Left ventricle myocardium inferior (tissue), 1 donor: ENCODE measurements around the gene CNOT8. TPM values are rescaled to one million over a fixed set of nuclear protein-coding genes. Genes with fewer than 3 reads are reported as not detected.
"Not testable (repeated sequence)": the region's sequence is repeated elsewhere in the genome, so short reads cannot be mapped to it uniquely, and the experiment has no call there.

Experiments used
- DNase-seq: peaks from one replicate; pipeline ENCODE4 v3.0.0-alpha.2; 2020
- H3K27ac ChIP-seq: fragments of 200-600 bp; replicated peaks from 2 replicates; pipeline ENCODE4 v1.8.0; 2021
- H3K27me3 ChIP-seq: fragments of 200-600 bp; 2 replicates; pipeline ENCODE4 v1.8.0; 2021; ENCODE audit warnings: low read depth
- H3K36me3 ChIP-seq: fragments of 200-600 bp; 2 replicates; pipeline ENCODE4 v1.8.0; 2021
- H3K4me1 ChIP-seq: fragments of 200-600 bp; 2 replicates; pipeline ENCODE4 v1.8.0; 2021
- H3K4me3 ChIP-seq: fragments of 200-600 bp; 2 replicates; pipeline ENCODE4 v1.8.0; 2021; ENCODE audit warnings: mild to moderate bottlenecking, moderate library complexity
- H3K9me3 ChIP-seq: fragments of 200-600 bp; replicated peaks from 2 replicates; pipeline ENCODE4 v1.8.0; 2021
- intact Hi-C: fragments of 100-400 bp; cut with micrococcal nuclease; formaldehyde crosslinking; loops from one replicate; pipeline ENCODE4 v1.11.0; 2022
- total RNA-seq: library from RNA; stranded (reverse); fragmentation: NEBNext Ultra II Directional; extraction: Animal tissue kit (Norgen Biotek cat#: 25700); gene quantifications from one replicate; pipeline ENCODE4 v1.2.1, GENCODE V29; 2021
- TF ChIP-seq, protein P1 (sequence below): fragments of 200-600 bp; IDR thresholded peaks from 2 replicates; pipeline ENCODE4 v1.8.0; 2021; ENCODE audit warnings: antibody characterized with exemption, mild to moderate bottlenecking, borderline replicate concordance
- donor health status: DM: no; HTN: yes; CAD: no; lungs with severe emphysema.

Gene CNOT8
- total RNA-seq, 1 donor from 2014 or later = 23.3 TPM

DNA sequence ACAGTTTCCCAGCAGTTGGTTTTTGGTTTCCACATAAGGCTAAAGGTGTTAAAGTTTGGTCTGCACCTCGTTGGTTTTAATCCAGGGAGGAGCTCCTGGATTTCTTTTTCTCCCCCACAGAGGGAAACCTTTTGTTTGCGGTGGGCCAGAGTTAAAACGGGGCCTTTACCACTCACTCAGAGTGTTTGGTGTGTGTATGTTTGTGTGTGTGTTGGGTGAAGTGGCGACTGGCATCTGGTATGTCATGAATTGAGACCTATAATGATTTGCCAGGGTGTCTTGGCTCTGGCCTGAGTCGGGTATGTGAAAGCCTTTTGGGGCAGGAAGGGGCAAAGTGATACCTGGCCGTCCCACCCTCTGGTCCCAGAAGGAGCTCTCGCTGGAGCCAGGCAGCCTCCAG is 38.9 kb upstream of the CNOT8 start:
- Histone ChIP-seq H3K4me1 (peaks cover 39% of the 10 kb centered on the region), H3K36me3 (peaks cover 89% of the 10 kb centered on the region), H3K27ac (peak overlapping the region; percentile 21), H3K27me3 (no peaks in the 10 kb centered on the region), H3K4me3 (no peak overlapping the region), H3K9me3 (no peaks in the 10 kb centered on the region)
- no peak for DNase-seq
- TF ChIP-seq, protein P1, sequence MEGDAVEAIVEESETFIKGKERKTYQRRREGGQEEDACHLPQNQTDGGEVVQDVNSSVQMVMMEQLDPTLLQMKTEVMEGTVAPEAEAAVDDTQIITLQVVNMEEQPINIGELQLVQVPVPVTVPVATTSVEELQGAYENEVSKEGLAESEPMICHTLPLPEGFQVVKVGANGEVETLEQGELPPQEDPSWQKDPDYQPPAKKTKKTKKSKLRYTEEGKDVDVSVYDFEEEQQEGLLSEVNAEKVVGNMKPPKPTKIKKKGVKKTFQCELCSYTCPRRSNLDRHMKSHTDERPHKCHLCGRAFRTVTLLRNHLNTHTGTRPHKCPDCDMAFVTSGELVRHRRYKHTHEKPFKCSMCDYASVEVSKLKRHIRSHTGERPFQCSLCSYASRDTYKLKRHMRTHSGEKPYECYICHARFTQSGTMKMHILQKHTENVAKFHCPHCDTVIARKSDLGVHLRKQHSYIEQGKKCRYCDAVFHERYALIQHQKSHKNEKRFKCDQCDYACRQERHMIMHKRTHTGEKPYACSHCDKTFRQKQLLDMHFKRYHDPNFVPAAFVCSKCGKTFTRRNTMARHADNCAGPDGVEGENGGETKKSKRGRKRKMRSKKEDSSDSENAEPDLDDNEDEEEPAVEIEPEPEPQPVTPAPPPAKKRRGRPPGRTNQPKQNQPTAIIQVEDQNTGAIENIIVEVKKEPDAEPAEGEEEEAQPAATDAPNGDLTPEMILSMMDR = no peak
- intact Hi-C loops = no loop called here

DNA sequence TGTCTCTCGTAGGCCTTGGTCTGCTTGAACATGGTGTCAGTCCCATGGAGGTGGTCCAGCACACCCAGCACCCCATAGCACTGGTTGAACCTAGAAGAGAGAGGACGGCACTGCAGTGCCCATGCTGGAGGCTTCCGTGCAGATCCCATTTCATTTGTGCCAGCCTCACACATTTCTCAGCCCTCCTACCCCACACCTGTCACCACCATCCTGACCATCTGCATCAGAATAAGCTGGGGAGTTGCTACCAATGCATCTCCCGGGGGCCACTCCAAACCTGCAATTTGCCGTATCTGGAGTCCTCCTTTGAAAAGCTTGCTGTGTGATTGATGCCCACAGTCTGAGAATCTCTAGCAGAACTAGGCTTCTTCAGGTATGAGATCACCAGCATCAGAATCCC is 38.0 kb upstream of the CNOT8 start:
- no peaks in the 10 kb centered on the region for H3K27me3 ChIP-seq
- no peak for DNase-seq
- H3K36me3 ChIP-seq = peaks cover 84% of the 10 kb centered on the region
- H3K4me3 ChIP-seq = no peak overlapping the region
- TF ChIP-seq, protein P1 = no peak
- no peak overlapping the region for H3K27ac ChIP-seq
- H3K4me1 ChIP-seq = peaks cover 39% of the 10 kb centered on the region
- intact Hi-C loops = no loop called here
- no peaks in the 10 kb centered on the region for H3K9me3 ChIP-seq

DNA sequence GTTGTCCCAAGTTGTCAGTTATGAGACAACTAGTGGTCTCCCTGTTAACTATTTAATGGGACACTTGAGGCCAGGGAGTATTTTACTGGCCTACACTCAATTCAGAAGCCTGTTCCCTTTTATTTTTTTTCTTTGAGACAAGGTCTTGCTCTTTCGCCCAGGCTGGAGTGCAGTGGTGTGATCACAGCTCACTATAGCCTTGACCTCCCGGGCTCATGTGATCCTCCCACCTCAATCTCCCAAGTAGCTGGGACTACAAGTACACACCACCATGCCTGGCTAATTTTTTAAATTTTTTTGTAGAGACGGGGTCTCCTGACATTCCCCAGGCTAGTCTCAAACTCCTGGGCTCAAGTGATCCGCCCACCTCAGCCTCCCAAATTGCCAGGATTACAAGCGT is 35.5 kb upstream of the CNOT8 start:
- H3K4me3 ChIP-seq, H3K27me3 ChIP-seq, intact Hi-C loops, DNase-seq, H3K27ac ChIP-seq, H3K9me3 ChIP-seq: not testable (repeated sequence)
- peaks cover 27% of the 10 kb centered on the region for H3K4me1 ChIP-seq
- H3K36me3 ChIP-seq = peaks cover 81% of the 10 kb centered on the region

DNA sequence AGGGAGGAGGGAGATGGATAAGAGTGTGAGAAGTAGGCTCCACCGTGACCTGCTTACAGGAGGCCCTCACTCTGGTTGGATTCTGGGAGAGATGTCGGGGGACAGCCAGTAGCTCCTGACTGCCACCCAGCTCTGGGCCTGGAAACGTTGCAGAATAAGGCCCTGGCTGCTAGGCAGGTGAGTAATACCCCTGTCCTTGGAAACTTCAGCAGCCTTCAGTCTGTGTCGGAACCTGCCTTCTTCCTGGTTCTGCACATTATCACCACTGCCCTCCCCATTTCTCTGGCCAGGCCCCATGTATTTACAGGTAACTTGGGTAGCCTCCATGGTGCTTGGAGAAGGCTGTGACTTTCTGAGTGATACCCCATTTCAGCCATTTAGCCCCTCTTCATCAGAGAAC is 34.8 kb upstream of the CNOT8 start:
- Histone ChIP-seq H3K36me3 (peaks cover 84% of the 10 kb centered on the region), H3K27ac (no peak overlapping the region), H3K4me1 (peaks cover 21% of the 10 kb centered on the region), H3K27me3 (no peaks in the 10 kb centered on the region), H3K4me3 (no peak overlapping the region), H3K9me3 (no peaks in the 10 kb centered on the region)
- no peak for DNase-seq
- intact Hi-C loops = no loop called here
- TF ChIP-seq, protein P1 = no peak

DNA sequence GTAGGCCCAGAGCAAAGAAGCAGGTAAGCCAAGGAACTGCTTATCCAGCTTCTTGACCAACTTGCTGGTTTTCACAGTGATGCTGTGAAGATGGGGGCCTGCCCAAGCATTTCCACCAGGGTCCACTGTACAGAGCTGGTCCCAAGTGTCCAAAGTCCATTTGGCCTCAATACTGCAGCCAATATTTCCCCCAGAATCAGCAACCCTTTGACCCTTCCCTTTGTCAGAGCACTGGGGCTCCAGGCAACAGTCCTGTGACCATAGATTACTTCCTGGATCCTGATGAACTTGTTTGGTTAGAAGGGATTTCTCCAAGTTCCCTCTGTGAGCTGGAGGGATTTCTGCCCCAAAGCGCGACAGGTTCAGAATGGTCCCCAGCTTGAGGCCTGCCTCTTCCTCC is 34.4 kb upstream of the CNOT8 start:
- Histone ChIP-seq H3K27me3 (no peaks in the 10 kb centered on the region), H3K9me3 (no peaks in the 10 kb centered on the region), H3K36me3 (peaks cover 88% of the 10 kb centered on the region), H3K27ac (no peak overlapping the region), H3K4me1 (peaks cover 17% of the 10 kb centered on the region), H3K4me3 (no peak overlapping the region)
- intact Hi-C loops = no loop called here
- DNase-seq = no peak
- TF ChIP-seq, protein P1 = no peak

DNA sequence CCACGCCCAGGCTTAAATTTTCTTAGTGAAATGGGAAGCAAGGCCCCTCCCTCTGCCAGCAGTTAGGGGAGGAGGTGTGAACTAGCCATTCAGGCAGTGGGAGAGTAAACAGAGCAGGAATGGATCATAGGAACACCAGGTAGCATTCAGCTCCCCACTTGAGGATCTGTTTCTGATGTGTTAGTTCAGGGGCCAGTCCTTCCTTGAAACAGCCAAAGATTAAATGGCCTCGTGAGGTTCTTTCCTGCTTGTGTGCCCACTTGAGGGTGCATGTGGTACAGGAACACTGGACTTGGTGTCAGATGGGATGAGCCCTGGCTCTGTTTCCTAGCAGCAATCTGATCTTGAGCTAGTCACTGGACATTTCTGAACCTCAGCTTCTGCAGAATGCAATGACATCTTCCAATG is 29.2 kb upstream of the CNOT8 start:
- H3K27ac ChIP-seq = no peak overlapping the region
- TF ChIP-seq, protein P1 = no peak

More for the DNA sequence above, 29.2 kb upstream of the CNOT8 start:
- DNase-seq = no peak
- Histone ChIP-seq H3K4me1 (peaks cover 2% of the 10 kb centered on the region), H3K9me3 (no peaks in the 10 kb centered on the region), H3K4me3 (no peak overlapping the region), H3K27me3 (no peaks in the 10 kb centered on the region), H3K36me3 (peaks cover 66% of the 10 kb centered on the region)
- intact Hi-C loops = no loop called here
